Activated naive CD8-positive, alpha-beta T cell treated with anti-CD3 and anti-CD28 coated beads, Interleukin-2, amount 50 U/mL, for 16 hours (primary cell): ENCODE results near the gene PIK3CD.

ENCODE experiments used
- DNase-seq: peaks from one replicate; pipeline ENCODE4 v3.0.0-alpha.2; 2020; ENCODE audit warnings: low read depth, low spot score

Gene PIK3CD

GRCh38 chr1:9718006-9718680 is 66.6 kb downstream of the PIK3CD start:
- DNase-seq = no peak

GRCh38 chr1:9719978-9720722 is 68.6 kb downstream of the PIK3CD start:
- no peak for DNase-seq

- DNase-seq = no peak
These were observed 69.5 kb downstream of the PIK3CD start for GRCh38 chr1:9720785-9721605.

DNA sequence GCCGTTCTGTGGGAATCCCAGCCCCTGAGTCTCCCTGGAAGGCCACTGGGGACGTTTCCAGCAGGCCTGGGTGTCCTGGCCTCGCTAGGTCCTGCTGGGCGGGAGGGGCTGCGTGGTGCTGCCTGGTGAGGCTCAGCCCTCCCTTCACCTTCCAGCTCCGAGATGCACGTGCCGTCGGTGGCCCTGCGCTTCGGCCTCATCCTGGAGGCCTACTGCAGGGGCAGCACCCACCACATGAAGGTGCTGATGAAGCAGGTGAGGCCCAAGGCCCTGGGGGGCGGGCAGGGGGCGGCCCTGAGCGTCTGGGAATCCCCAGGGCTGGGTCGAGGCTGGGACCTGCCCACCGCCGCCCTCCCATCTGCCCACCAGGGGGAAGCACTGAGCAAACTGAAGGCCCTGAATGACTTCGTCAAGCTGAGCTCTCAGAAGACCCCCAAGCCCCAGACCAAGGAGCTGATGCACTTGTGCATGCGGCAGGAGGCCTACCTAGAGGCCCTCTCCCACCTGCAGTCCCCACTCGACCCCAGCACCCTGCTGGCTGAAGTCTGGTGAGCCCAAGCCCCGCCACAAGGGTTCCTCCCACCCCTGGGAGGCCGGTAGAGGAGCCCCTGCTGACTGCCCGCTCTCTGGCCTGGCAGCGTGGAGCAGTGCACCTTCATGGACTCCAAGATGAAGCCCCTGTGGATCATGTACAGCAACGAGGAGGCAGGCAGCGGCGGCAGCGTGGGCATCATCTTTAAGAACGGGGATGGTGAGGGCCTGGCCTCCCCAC is 70.3 kb downstream of the PIK3CD start:
- DNase-seq = peak; percentile 78

- DNase-seq = no peak
These were observed 70.8 kb downstream of the PIK3CD start for GRCh38 chr1:9722378-9722749.

- DNase-seq = no peak
These were observed 71.7 kb downstream of the PIK3CD start for GRCh38 chr1:9723068-9723805.

GRCh38 chr1:9723926-9724325 is 72.4 kb downstream of the PIK3CD start:
- DNase-seq = no peak

DNA sequence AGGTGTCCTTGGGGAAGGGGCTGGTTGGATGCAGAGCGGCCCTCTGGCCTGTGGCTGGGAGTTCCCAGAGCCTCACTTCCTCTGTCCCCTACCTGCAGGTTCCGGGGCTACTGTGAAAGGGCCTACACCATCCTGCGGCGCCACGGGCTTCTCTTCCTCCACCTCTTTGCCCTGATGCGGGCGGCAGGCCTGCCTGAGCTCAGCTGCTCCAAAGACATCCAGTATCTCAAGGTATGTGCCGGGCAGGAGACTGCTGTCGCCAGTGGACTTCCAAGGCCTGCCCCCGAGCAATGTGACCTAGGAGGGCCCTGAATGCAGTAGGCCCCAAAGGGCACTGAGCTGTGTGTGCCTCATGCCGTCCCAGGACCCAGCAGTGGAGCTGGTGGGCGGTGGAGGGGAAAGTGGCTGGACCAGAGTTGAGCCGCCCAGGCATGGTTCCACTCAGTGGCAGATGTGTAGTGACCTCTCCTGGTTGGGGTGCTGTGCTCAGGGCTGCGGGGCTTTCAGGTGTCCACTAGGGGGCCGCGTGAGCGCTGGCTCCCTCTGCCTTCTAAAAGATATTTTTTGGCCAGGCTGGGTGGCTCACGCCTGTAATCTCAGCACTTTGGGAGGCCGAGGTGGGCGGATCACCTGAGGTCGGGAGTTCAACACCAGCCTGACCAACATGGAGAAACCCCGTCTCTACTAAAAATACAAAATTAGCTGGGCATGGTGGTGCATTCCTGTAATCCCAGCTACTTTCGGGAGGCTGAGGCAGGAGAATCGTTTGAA is 73.4 kb downstream of the PIK3CD start:
- DNase-seq = no peak

- DNase-seq = no peak
These were observed 74.9 kb downstream of the PIK3CD start for GRCh38 chr1:9726406-9726805.

DNA sequence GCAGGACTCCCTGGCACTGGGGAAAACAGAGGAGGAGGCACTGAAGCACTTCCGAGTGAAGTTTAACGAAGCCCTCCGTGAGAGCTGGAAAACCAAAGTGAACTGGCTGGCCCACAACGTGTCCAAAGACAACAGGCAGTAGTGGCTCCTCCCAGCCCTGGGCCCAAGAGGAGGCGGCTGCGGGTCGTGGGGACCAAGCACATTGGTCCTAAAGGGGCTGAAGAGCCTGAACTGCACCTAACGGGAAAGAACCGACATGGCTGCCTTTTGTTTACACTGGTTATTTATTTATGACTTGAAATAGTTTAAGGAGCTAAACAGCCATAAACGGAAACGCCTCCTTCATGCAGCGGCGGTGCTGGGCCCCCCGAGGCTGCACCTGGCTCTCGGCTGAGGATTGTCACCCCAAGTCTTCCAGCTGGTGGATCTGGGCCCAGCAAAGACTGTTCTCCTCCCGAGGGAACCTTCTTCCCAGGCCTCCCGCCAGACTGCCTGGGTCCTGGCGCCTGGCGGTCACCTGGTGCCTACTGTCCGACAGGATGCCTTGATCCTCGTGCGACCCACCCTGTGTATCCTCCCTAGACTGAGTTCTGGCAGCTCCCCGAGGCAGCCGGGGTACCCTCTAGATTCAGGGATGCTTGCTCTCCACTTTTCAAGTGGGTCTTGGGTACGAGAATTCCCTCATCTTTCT is 75.5 kb downstream of the PIK3CD start:
- no peak for DNase-seq

DNA sequence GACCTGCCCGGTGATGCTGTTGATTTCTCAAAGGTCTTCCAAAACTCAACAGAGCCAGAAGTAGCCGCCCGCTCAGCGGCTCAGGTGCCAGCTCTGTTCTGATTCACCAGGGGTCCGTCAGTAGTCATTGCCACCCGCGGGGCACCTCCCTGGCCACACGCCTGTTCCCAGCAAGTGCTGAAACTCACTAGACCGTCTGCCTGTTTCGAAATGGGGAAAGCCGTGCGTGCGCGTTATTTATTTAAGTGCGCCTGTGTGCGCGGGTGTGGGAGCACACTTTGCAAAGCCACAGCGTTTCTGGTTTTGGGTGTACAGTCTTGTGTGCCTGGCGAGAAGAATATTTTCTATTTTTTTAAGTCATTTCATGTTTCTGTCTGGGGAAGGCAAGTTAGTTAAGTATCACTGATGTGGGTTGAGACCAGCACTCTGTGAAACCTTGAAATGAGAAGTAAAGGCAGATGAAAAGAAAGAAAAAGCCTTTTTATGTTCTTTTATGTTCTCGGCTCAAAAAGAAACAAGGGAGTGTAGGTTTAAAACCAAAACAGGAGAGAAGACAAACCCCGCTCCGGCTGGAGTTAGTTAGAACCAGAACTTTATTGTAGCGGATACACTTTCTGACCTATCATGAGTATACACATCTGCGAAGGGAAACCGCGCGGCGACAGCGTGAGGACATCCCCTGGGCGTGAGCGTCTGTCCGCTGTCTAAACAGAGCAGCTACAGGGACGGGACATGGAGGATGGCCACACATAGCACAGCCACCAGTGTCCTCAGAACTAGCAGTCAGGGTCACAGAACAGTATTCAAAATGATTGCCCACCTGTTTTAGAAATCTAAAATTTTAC is 77.1 kb downstream of the PIK3CD start:
- peak; percentile 54 for DNase-seq

DNA sequence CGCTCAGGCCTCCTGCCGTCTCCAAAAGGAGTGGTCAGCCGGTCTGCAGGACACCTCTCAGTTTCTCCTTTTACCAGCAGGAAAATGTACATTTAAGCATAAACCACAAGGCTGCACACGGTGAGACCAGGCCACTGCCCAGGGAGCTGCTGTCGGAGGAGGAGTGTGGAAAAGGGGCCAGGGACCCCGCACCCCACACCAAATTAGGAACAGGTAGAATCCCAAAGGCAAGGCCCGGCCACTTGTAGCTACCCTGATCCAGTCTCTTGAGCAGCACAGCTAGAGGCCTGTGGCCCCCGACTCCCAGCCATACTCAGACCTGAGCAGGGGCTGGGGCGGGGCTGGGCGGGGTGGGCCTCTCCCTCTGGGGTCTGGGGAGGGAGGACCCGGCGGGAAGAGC is 78.0 kb downstream of the PIK3CD start:
- DNase-seq = no peak

DNA sequence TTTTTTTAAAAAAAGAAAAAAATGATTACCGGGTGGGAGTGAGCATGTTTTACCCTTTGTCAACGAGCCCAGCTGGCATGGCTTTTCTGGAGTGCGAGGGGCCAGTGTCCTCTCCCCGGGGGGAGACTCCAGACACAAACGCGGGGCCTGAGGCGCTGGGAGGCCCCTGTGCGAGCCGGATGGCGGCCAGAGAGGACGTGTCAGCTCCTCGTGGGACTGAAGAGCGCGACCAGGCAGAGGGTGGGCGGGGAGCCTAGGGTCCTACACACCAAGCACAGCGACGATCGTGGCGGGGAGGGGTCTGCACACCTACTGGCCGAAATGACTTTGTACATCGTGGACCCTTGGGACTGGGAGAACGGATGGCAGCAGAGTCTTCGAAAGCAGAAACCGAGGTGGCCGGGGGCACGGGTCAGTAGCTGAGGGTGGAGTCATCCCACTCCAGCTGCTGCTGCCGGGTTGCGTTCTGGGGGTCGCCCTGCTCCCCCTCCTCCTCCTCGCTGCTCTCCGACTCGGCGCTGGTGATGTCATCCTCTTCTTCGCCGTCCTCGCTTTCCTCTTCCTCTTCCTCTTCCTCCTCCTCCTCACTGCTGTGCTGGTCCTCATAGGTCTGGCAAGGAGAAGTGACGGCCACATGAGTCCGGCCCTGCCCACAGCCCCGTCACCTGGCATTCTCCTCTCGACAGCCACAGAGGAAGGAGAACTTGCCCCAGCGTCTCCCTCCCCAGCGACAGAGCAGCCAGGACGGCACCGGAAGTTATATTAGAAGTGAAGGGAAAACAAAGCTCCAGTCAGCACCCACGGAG is 78.8 kb downstream of the PIK3CD start:
- DNase-seq = no peak

- no peak for DNase-seq
These were observed 79.6 kb downstream of the PIK3CD start for GRCh38 chr1:9731051-9731537.

DNA sequence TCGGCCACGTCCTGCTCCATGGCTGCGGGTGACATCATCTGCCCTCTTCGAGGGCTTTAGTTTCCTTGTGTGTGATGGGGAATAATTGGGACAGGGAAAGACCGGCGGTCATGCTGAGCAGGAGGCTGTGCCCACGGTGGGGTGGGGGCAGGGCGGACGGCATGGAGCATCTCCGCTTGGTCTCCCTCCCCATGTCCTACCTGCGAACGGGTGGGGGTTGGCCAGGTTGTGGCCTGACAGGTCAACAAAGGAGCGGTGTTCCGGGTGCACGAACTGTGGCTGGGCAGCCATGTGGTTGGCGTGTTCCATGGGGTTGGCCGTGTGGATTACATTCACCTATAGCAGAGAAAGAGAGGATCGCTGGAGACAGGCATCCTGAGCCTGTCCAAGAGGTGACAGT is 80.0 kb downstream of the PIK3CD start:
- no peak for DNase-seq

- DNase-seq = no peak
These were observed 80.8 kb downstream of the PIK3CD start for GRCh38 chr1:9732123-9732971.
